GM11168 (cell line): ENCODE measurements around the gene POLR3A.
"Not testable (repeated sequence)": the region's sequence is repeated elsewhere in the genome, so short reads cannot be mapped to it uniquely, and the experiment has no call there.

Experiments used
- in situ Hi-C: fragments of 300-500 bp; cut with MboI; formaldehyde crosslinking; loops from one replicate; pipeline ENCODE4 v1.12.0; 2022; ENCODE audit warnings: low sequenced_read_pairs; ENCODE audit not compliant: unreplicated experiment

The POLR3A gene

DNA sequence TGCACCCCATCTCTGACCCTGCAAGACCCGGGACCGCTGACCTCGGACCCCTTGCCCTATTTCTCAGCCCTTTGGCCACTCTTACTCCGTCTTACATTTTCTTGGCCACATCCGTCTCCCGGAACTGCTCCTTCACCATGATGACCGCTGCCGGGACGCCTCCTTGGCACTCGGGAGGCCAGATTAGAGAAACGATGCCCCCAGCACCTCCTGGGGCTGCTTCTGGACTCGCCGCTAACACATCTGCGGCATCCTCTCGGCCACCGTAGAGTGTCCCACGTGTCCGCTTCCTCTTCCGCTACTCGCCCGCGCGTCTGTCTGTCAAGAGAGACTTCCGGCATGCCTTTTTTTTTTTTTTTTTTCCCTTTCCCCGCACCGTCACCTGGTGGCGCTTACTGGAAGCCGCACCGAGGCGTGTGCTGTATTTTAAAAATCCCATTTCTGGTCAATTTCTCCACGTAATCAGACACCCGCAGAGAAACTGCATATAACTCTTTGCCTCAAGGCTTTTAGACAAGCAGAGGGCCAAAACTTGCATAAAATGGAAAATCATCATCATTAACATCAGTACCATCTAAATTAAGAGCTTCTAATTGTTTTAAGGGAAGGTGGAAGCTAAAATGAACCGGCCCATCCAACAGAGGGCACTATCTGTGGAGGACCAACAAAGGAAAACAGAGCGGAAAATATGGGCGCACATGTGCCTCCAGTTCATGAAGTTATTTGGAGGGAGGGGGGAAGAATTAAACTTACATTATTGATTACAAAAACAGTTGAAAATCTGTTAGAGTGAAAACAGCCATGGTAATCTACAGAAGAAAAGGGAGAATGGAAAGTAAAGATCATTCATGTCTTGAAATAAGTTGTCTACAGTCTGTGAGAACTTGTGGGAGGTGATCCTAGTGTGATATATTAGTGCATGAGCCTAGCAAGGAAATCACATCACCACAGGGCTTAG lies at the start of gene POLR3A:
POLR3A (minus strand) TSS at position 247 of the 958 bp plus-strand sequence; CDS start at position 139, 108 bp downstream.
- in situ Hi-C loops: loop anchor here (25.0 kb wide), 1 partner anchor 1158 kb away; no protein-coding TSS in a partner anchor

DNA sequence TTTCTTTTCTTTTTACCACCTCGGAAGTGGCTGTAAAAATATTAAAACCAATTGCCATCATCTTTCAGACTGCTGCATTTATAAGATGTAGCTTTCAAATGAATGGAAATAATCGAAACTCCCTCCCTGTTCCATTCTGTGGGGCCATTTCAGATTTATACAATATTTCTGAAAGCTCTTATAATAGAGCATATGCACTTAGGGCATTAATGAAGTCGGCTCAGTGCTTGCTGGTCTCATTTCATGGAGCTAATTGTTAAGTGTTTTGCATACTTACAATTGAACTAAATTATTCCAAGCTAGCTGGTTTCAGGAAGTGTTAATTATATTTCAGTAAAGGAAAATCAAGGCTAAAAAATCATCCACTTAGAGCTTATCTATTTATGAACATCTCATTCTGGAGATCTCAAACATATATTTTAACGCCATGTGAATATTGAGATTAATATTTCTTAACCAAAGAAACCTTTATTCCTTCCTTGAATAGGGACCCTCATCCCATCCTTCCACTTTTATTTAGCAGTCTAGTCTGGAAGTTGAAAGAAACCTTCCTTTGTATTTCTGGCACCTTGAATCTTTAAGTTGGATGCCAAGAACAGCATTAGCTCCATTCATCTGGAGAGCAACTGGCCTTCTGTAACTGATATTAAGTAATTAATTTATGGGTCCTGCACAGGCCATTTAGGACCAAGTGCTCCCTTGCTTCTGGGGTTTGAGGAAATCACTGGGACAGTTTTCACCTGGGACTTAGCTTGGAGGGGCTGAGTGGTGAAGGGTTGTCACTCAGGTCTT lies 49.4 kb upstream of the POLR3A start:
- in situ Hi-C loops: no loop called here

DNA sequence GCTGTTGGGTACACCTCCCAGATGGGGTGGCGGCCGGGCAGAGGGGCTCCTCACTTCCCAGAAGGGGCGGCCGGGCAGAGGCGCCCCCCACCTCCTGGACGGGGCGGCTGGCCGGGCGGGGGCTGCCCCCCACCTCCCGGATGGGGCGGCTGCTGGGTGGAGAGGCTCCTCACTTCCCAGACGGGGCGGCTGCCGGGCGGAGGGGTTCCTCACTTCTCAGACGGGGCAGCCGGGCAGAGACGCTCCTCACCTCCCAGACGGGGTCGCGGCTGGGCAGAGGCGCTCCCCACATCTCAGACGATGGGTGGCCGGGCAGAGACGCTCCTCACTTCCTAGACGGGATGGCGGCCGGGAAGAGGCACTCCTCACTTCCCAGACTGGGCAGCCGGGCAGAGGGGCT lies 46.5 kb upstream of the POLR3A start:
- in situ Hi-C loops: not testable (repeated sequence)

- in situ Hi-C loops: loop anchor here (25.0 kb wide), 1 partner anchor 590 kb away; no protein-coding TSS in a partner anchor
Observed at GRCh38 chr10:78072504-78072903, 43.2 kb upstream of the POLR3A start.

DNA sequence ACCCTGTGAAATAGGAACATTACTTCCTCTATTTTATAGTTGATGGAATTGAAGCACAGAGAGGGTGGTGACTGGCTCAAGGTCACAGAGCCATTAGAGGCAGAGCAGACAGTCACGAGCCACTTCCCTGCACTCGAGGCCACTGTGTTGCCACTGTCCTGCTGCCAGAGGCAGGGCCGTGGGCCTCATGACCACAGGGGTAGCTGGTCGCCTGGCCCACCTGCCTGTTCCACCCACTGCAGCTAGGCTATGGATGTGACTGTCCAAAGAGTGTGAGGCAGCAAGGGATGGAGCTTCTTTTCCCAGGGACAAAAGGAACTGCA lies 42.5 kb upstream of the POLR3A start:
- in situ Hi-C loops: loop anchor here (25.0 kb wide), 1 partner anchor 590 kb away; no protein-coding TSS in a partner anchor

GRCh38 chr10:78071140-78071856 lies 42.0 kb upstream of the POLR3A start:
- in situ Hi-C loops: loop anchor here (25.0 kb wide), 1 partner anchor 591 kb away; no protein-coding TSS in a partner anchor

GRCh38 chr10:78070726-78071125 lies 41.4 kb upstream of the POLR3A start:
- in situ Hi-C loops: loop anchor here (25.0 kb wide), 1 partner anchor 592 kb away; no protein-coding TSS in a partner anchor

- in situ Hi-C loops: loop anchor here (25.0 kb wide), 1 partner anchor 592 kb away; no protein-coding TSS in a partner anchor
Observed at GRCh38 chr10:78070064-78070463, 40.7 kb upstream of the POLR3A start.

DNA sequence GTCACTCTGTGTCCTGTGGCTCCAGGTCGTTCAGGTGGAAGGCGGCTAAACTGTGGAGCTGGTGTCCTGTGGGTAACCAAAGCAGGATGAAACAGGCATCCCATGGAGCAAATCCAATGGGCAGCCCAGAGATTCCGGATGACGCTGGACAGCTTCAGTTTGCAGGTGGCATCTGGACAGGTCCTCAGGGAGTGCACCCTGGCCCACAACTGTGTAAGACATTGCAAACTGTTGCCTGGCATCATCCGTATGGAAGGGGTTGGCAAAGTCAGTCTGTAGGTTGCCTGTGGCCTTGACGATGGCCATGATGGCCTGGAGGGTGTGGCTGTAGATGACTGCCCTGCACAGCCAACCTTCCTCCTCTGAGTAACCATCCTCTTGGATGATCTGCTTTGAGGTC lies 39.8 kb upstream of the POLR3A start:
- in situ Hi-C loops: loop anchor here (25.0 kb wide), 1 partner anchor 593 kb away; no protein-coding TSS in a partner anchor

DNA sequence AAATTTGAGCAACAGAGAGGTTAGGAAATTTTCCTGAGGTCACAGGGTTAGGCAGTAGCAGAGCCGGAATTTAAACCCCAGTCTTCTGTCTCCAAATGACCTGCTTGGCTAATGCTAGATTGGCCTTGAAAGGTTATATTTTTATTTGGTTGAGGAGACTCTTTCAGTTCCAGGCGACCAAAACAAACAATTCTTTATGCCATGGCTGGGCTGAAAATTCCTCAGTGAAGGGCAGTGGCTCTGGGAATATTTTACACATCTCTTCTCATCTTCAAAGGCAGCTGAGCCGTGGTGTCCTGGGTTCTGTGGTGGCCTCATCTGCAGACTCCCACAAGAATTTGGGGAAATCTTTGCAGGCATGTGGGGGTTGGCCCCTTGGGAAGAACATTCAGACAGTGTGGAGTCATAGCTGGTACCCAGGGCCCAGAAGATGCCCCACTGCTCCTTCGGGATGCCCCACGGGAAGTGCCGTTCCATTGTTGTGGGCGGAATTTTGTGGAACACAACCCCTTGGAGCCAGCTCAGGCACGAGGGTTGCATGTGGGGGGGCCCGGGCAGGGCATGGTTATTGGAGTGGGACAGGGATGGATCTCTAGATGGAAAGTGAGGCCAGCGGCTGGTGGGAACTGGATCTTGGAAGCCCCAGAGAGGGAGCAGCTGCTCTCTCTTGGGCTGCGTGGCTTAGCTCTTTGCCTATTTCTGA lies 37.6 kb upstream of the POLR3A start:
- in situ Hi-C loops: loop anchor here (25.0 kb wide), 1 partner anchor 595 kb away; no protein-coding TSS in a partner anchor

GRCh38 chr10:78066012-78066411 lies 36.7 kb upstream of the POLR3A start:
- in situ Hi-C loops: loop anchor here (25.0 kb wide), 1 partner anchor 596 kb away; no protein-coding TSS in a partner anchor

- in situ Hi-C loops: loop anchor here (25.0 kb wide), 1 partner anchor 597 kb away; no protein-coding TSS in a partner anchor
Observed at GRCh38 chr10:78065611-78066010, 36.3 kb upstream of the POLR3A start.

- in situ Hi-C loops: loop anchor here (25.0 kb wide), 1 partner anchor 597 kb away; no protein-coding TSS in a partner anchor
Observed at GRCh38 chr10:78064919-78065318, 35.6 kb upstream of the POLR3A start.

GRCh38 chr10:78063236-78063635 lies 33.9 kb upstream of the POLR3A start:
- in situ Hi-C loops: loop anchor here (25.0 kb wide), 1 partner anchor 599 kb away; no protein-coding TSS in a partner anchor

GRCh38 chr10:78062296-78062695 lies 33.0 kb upstream of the POLR3A start:
- in situ Hi-C loops: loop anchor here (25.0 kb wide), 1 partner anchor 600 kb away; no protein-coding TSS in a partner anchor

- in situ Hi-C loops: loop anchor here (25.0 kb wide), 1 partner anchor 602 kb away; no protein-coding TSS in a partner anchor
Observed at GRCh38 chr10:78059906-78060702, 30.8 kb upstream of the POLR3A start.

DNA sequence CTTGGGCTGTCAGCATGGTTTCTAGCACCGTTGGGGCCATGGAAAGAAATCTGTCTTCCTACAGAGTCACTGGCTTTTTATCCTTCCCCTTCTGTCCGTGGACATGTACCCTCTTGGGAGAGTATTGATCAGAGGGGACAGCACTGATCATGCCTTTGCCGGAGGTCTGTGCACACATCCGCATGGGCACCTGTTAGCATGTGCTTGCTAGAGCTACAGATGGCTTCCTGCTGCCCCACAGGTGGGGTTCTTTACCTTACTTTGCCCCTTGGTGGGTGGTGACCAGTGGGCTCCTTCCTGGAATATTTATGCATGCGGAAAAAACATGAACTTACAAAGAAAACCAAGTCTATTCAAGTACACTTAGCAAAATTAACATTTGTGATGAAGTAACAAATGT lies 29.2 kb upstream of the POLR3A start:
- in situ Hi-C loops: loop anchor here (25.0 kb wide), 1 partner anchor 604 kb away; no protein-coding TSS in a partner anchor
